ENCODE results near the gene DLG1. TPM values are rescaled to one million over a fixed set of nuclear protein-coding genes. Genes with fewer than 3 reads are reported as not detected.

DLG1 gene
- total RNA-seq, 1 experiment from 2014 or later = 89.8 TPM

GRCh38 chr3:197239857-197240256 is 58.6 kb downstream of the DLG1 start:
- Histone ChIP-seq H3K27ac (ENCODE audit: low read depth, low read length) (no peak overlapping the region), H3K4me1 (ENCODE audit: control insufficient read depth in 1 of 2, insufficient read depth in 2 of 2, low read length in 2 of 2) (no peaks in the 10 kb centered on the region), H3K9me2 (ENCODE audit: insufficient read depth) (no peaks in the 10 kb centered on the region), H3K36me3 (ENCODE audit: control insufficient read depth in 1 of 2, insufficient read depth in 2 of 2, low read length in 2 of 2) (peaks cover 0 to 12% of the 10 kb centered on the region in 2 experiments; a peak in 1 of 4 replicates), H3K9ac (ENCODE audit: low read length) (no peak overlapping the region), H3K4me2 (ENCODE audit: low read length) (no peak overlapping the region), H3K27me3 (ENCODE audit: insufficient read depth, low read length) (no peaks in the 10 kb centered on the region), H2AFZ (ENCODE audit: low read depth, low read length, poor library complexity, severe bottlenecking) (no peak overlapping the region), H3K9me3 (ENCODE audit: control insufficient read depth in 1 of 2, insufficient read depth in 1 of 2, low read depth in 1 of 2, low read length in 2 of 2) (peaks cover 12 to 15% of the 10 kb centered on the region in 2 experiments; a peak in 3 of 4 replicates), H4K20me1 (ENCODE audit: insufficient read depth) (no peaks in the 10 kb centered on the region; the same call in 1 of the 2 replicates), H3K79me2 (ENCODE audit: insufficient read depth, low read length) (peaks cover 100% of the 10 kb centered on the region), H3K4me3 (replicated peaks in 1 of 2; ENCODE audit: low read depth in 1 of 2, low read length in 2 of 2) (no peak overlapping the region)
- no TSS peak for BruUV-seq (replicated peaks)
- intact Hi-C loops (cut with micrococcal nuclease) = no loop called here
- CTCF ChIA-PET = no interaction called here
- RAD21 ChIA-PET (ENCODE audit: low non-redundant PET in 1 of 2, low total read pairs in 2 of 2, uncharacterized antibody in 2 of 2, unreplicated experiment in 2 of 2) = no interaction called here
- DNase-seq (ENCODE audit: low read depth, low spot score) (no peak), ATAC-seq (no peak)
- TF ChIP-seq SP1 (IDR thresholded peaks at IDR 0.05; ENCODE audit: low read depth) = no peak
- no peak for TF ChIP-seq ZNF274 (IDR thresholded peaks at IDR 0.05; ENCODE audit: low read depth, low read length)
- TF ChIP-seq REST (IDR thresholded peaks at IDR 0.05; ENCODE audit: low read depth) = no peak
- TF ChIP-seq EGR1 (IDR thresholded peaks at IDR 0.05; ENCODE audit: low read depth) = no peak
- TF ChIP-seq FOSL1 (IDR thresholded peaks at IDR 0.05; ENCODE audit: low read depth) = no peak
- no peak for TF ChIP-seq JUND (IDR thresholded peaks at IDR 0.05)
- no peak for TF ChIP-seq SRF (IDR thresholded peaks at IDR 0.05; ENCODE audit: low read depth)
- no peak for TF ChIP-seq MAX (IDR thresholded peaks at IDR 0.05)
- no peak for TF ChIP-seq ZBTB33 (IDR thresholded peaks at IDR 0.05; ENCODE audit: extremely low read depth, insufficient replicate concordance, low read length)
- no peak for TF ChIP-seq SIN3A (IDR thresholded peaks at IDR 0.05; ENCODE audit: low read depth)
- no peak for TF ChIP-seq ATF3 (IDR thresholded peaks at IDR 0.05)
- no peak for TF ChIP-seq TCF7L2 (IDR thresholded peaks at IDR 0.05; ENCODE audit: borderline replicate concordance, extremely low read depth, insufficient read depth, insufficient read length)
- TF ChIP-seq CTCF (IDR thresholded peaks at IDR 0.05 in 2 of 3, conservative IDR thresholded peaks at IDR 0.05 in 1 of 3; ENCODE audit: borderline replicate concordance in 1 of 3, insufficient read depth in 1 of 3, low read depth in 2 of 3, low read length in 2 of 3) = no peak
- no peak for TF ChIP-seq CEBPB (IDR thresholded peaks at IDR 0.05; ENCODE audit: low read depth)
- TF ChIP-seq EZH2phosphoT487 (IDR thresholded peaks at IDR 0.05; ENCODE audit: borderline replicate concordance) = no peak
- TF ChIP-seq CBX3 (IDR thresholded peaks at IDR 0.05; ENCODE audit: low read depth) = no peak
- POLR2A ChIA-PET = no interaction called here

Measured in HCT116 (cell line).